GM19351 (cell line): Measurements from ENCODE around the gene TEAD4.

Source experiments
- ATAC-seq: cut with Tn5 transposase; IDR thresholded peaks from one replicate; pipeline ENCODE4 v1.9.1; 2021; ENCODE audit warnings: mild to moderate bottlenecking, moderate library complexity; ENCODE audit not compliant: unreplicated experiment

TEAD4 gene

GRCh38 chr12:3076730-3077571 is 117.8 kb downstream of the TEAD4 start, which contains the start of gene TSPAN9:
TSPAN9 (plus strand) TSS chr12:3077379; CDS start chr12:3201194, 123,815 bp downstream.
- ATAC-seq = peak; percentile 57

- ATAC-seq = no peak
Measured at GRCh38 chr12:3077572-3078081, 118.4 kb downstream of the TEAD4 start.

- ATAC-seq = no peak
Measured at GRCh38 chr12:3078086-3078820, 119.1 kb downstream of the TEAD4 start.

GRCh38 chr12:3081091-3081490 is 121.9 kb downstream of the TEAD4 start:
- no peak for ATAC-seq

- no peak for ATAC-seq
Measured at GRCh38 chr12:3081886-3082285, 122.7 kb downstream of the TEAD4 start.

- ATAC-seq = no peak
Measured at GRCh38 chr12:3083241-3083920, 124.2 kb downstream of the TEAD4 start.

GRCh38 chr12:3083921-3084347 is 124.7 kb downstream of the TEAD4 start:
- no peak for ATAC-seq

- no peak for ATAC-seq
Measured at GRCh38 chr12:3084742-3085141, 125.5 kb downstream of the TEAD4 start.

GRCh38 chr12:3085341-3086139 is 126.3 kb downstream of the TEAD4 start:
- ATAC-seq = no peak

GRCh38 chr12:3086211-3086610 is 127.0 kb downstream of the TEAD4 start:
- ATAC-seq = no peak

- no peak for ATAC-seq
Measured at GRCh38 chr12:3086729-3087323, 127.6 kb downstream of the TEAD4 start.

- no peak for ATAC-seq
Measured at GRCh38 chr12:3087758-3088650, 128.8 kb downstream of the TEAD4 start.

- ATAC-seq = no peak
Measured at GRCh38 chr12:3089588-3089987, 130.4 kb downstream of the TEAD4 start.
